Endodermal cell (in vitro differentiated cells): ENCODE measurements around the gene UBAP2. TPM values are rescaled to one million over a fixed set of nuclear protein-coding genes. Genes with fewer than 3 reads are reported as not detected.
A peak's percentile ranks its signal among the peaks of the same experiment; 100 is the strongest.

Experiments
- DNase-seq: peaks from one replicate; pipeline ENCODE4 v3.0.0-alpha.2; 2017
- H3K27ac ChIP-seq: 2 replicates; pipeline ENCODE4 v1.5.1; 2013; ENCODE audit warnings: mild to moderate bottlenecking, low read depth, low read length, moderate library complexity
- H3K27me3 ChIP-seq: 2 replicates; pipeline ENCODE4 v1.6.1; 2013; ENCODE audit warnings: mild to moderate bottlenecking, low read length, moderate library complexity; ENCODE audit not compliant: insufficient read depth, control insufficient read depth, poor library complexity, severe bottlenecking
- H3K36me3 ChIP-seq: 2 replicates; pipeline ENCODE4 v1.7.0; 2013; ENCODE audit warnings: mild to moderate bottlenecking, low read length, moderate library complexity; ENCODE audit not compliant: control insufficient read depth, insufficient read depth
- H3K4me1 ChIP-seq: one replicate; pipeline ENCODE4 v1.7.0; 2013; ENCODE audit warnings: low read length; ENCODE audit not compliant: control insufficient read depth, insufficient read depth
- H3K4me3 ChIP-seq: 2 replicates; pipeline ENCODE4 v1.5.1; 2013; ENCODE audit warnings: mild to moderate bottlenecking, low read length, moderate library complexity
- H3K9ac ChIP-seq: 2 replicates; pipeline ENCODE4 v1.6.1; 2013; ENCODE audit warnings: mild to moderate bottlenecking, low read length, moderate library complexity; ENCODE audit not compliant: poor library complexity, severe bottlenecking; ENCODE audit errors: extremely low read depth
- H3K9me3 ChIP-seq: 2 replicates; pipeline ENCODE4 v1.6.1; 2013; ENCODE audit warnings: mild to moderate bottlenecking, low read length, moderate library complexity; ENCODE audit not compliant: control insufficient read depth
- H3K27ac Mint-ChIP-seq: 2 replicates; pipeline ENCODE4 v1.8.0; 2020; ENCODE audit warnings: mixed read lengths
- H3K27me3 Mint-ChIP-seq: 2 replicates; pipeline ENCODE4 v1.8.0; 2021; ENCODE audit warnings: mild to moderate bottlenecking, mixed read lengths; ENCODE audit not compliant: insufficient read depth
- H3K36me3 Mint-ChIP-seq: 2 replicates; pipeline ENCODE4 v1.8.0; 2020; ENCODE audit warnings: low read depth, mixed read lengths
- H3K4me1 Mint-ChIP-seq: 2 replicates; pipeline ENCODE4 v1.8.0; 2020; ENCODE audit warnings: mixed read lengths
- H3K4me3 Mint-ChIP-seq: 2 replicates; pipeline ENCODE4 v1.8.0; 2020; ENCODE audit warnings: mild to moderate bottlenecking, moderate library complexity, mixed read lengths
- H3K9me3 Mint-ChIP-seq: 2 replicates; pipeline ENCODE4 v1.8.0; 2020; ENCODE audit warnings: mild to moderate bottlenecking, mixed read lengths
- CTCF ChIP-seq: fragments of 200-600 bp; sonication (generic); conservative IDR thresholded peaks from 2 replicates; pipeline ENCODE4 v1.5.0; 2021; ENCODE audit warnings: antibody characterized with exemption, mild to moderate bottlenecking
- WGBS, 2 experiments: methylation state at CpG; one replicate each; pipeline versions ENCODE4 v1.1.5 to v1.1.7; 2013; ENCODE audit warnings: missing lambda C conversion rate in 2 of 2, mixed read lengths in 1 of 2; ENCODE audit not compliant: insufficient coverage in 1 of 2, insufficient read length in 1 of 2; 5-methylcytosine and 5-hydroxymethylcytosine counted together
- total RNA-seq, 2 donors: library from RNA; stranded (reverse); fragmentation: NEBNext Ultra II Directional in 1 of 2; extraction: Animal tissue kit (Norgen Biotek cat#: 25700) in 1 of 2; gene quantifications; 2 replicates in 1 of 2; 3 replicates in 1 of 2; pipeline ENCODE4 v1.2.1, GENCODE V29; 2021

The UBAP2 gene
- total RNA-seq, 2 donors from 2014 or later: 60.9 to 82.1 TPM

DNA sequence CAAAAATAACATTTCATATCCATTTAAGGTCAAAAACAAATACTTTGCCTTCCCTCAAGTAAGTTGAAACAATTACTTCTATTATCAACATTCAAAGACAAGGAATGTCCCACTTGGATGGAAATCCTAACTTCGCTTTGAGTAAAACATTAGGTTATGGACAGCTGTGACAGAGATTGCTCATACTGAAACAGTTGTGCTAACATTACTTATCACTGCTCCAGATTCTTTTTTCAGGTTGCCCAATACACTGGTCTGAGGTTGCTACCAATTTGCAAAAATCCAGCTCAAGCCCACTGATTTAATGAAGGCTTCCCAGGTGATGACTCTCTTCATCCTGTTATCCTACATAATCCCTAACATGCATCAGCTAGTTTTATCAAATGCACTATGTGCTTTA lies 98.3 kb downstream of the UBAP2 start:
- no peak for DNase-seq
- TF ChIP-seq CTCF: no peak
- 100% methylated on average over 1 of the region's 1 CpG for WGBS, 2 experiments
- Histone ChIP-seq H3K9ac (no peak overlapping the region), H3K4me3 (no peak overlapping the region), H3K9me3 (no peaks in the 10 kb centered on the region), H3K4me1 (no peaks in the 10 kb centered on the region), H3K27ac (no peak overlapping the region), H3K27me3 (no peaks in the 10 kb centered on the region), H3K36me3 (peaks cover 94% of the 10 kb centered on the region)
- H3K36me3 Mint-ChIP-seq: peaks cover 73% of the 10 kb centered on the region
- no peak overlapping the region for H3K4me3 Mint-ChIP-seq
- no peak overlapping the region for H3K27ac Mint-ChIP-seq
- no peaks in the 10 kb centered on the region for H3K9me3 Mint-ChIP-seq
- H3K27me3 Mint-ChIP-seq: no peaks in the 10 kb centered on the region
- H3K4me1 Mint-ChIP-seq: no peaks in the 10 kb centered on the region

DNA sequence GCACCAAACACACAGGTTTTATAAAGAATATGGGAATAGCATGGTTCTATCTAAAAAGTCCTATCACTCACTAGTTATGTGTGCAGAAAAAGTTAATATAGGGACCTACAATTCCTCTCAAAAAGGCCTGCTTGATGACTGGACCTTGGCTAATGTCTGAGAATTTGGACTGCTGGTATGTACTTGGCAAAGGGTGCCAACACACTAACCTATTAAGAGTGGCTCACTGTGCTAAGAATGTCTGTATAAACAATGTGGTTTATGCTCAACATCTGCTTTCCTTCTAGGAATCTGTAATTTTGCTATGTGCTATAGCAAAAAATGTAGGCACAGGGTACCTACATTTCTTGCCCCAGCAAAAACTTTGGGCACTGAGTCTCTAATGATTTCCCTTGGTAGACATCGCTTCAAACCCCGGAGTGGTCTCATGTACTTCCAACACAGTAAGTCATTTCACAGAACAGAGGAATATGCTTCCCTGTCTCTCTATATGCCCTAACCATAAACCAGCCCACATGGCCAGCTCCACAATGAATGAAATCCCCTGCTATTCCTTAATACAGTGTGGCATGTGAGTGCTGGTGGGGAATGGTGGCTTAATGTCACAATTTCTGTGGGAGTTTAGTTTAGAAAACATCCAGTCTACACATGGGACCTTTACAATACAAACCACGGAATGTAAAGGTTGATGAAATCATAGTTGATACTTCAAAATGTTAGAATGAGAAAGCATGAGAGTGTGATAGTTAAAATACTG lies 101.7 kb downstream of the UBAP2 start:
- no peaks in the 10 kb centered on the region for H3K27me3 ChIP-seq
- TF ChIP-seq CTCF: no peak
- Mint-ChIP-seq H3K36me3 (peaks cover 75% of the 10 kb centered on the region), H3K4me3 (no peak overlapping the region), H3K27me3 (no peaks in the 10 kb centered on the region), H3K9me3 (no peaks in the 10 kb centered on the region), H3K4me1 (no peaks in the 10 kb centered on the region), H3K27ac (peak overlapping the region; percentile 19)
- WGBS, 2 experiments: 98 to 100% methylated on average over 1 to 3 of the region's 3 CpGs
- no peak overlapping the region for H3K9ac ChIP-seq
- no peak overlapping the region for H3K27ac ChIP-seq
- DNase-seq: no peak
- no peak overlapping the region for H3K4me3 ChIP-seq
- H3K36me3 ChIP-seq: peaks cover 95% of the 10 kb centered on the region
- no peaks in the 10 kb centered on the region for H3K9me3 ChIP-seq
- no peaks in the 10 kb centered on the region for H3K4me1 ChIP-seq

DNA sequence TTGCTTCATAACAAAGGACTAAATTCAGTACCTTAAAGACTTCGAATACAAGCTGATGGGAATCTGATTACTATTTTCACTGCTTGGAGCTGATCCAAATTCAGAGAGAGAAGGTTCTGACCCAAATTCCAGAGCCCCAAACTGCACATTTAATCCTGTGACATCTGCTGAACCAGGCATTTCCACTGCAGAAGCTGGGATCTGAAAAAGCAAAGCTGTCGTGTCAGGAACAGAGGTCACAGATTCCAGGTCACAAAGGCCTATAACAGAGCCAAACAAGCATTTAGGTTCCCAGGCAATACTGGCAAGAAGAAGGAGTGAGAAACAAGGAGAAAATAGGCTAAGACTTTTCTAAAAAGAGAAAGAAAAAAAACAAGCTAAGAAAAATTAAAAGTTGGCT lies 105.3 kb downstream of the UBAP2 start:
- Histone ChIP-seq H3K27me3 (no peaks in the 10 kb centered on the region), H3K27ac (no peak overlapping the region), H3K9me3 (no peaks in the 10 kb centered on the region), H3K4me1 (no peaks in the 10 kb centered on the region), H3K4me3 (no peak overlapping the region), H3K9ac (no peak overlapping the region), H3K36me3 (peaks cover 93% of the 10 kb centered on the region)
- no peak overlapping the region for H3K4me3 Mint-ChIP-seq
- H3K27me3 Mint-ChIP-seq: no peaks in the 10 kb centered on the region
- H3K4me1 Mint-ChIP-seq: no peaks in the 10 kb centered on the region
- no peak for DNase-seq
- no peaks in the 10 kb centered on the region for H3K9me3 Mint-ChIP-seq
- TF ChIP-seq CTCF: no peak
- H3K36me3 Mint-ChIP-seq: peaks cover 83% of the 10 kb centered on the region
- peak overlapping the region; percentile 68 for H3K27ac Mint-ChIP-seq
- WGBS, 2 experiments: 93 to 100% methylated on average over 2 of the region's 2 CpGs
